H1 (cell line): Measurements from ENCODE around the gene ERI3. TPM values are rescaled to one million over a fixed set of nuclear protein-coding genes. Genes with fewer than 3 reads are reported as not detected.

Source experiments
- CTCF ChIA-PET: fragments of 300-600 bp; sonication (Branson Sonifier 250); formaldehyde crosslinking; loops from one replicate; lab custom pipeline; 2021; ENCODE audit not compliant: partially characterized antibody; lab: Charles Lee
- POLR2A ChIA-PET: fragments of 300-600 bp; sonication (Branson Sonifier 250); formaldehyde crosslinking; loops from one replicate; lab custom pipeline; 2021; ENCODE audit warnings: inconsistent platforms; ENCODE audit not compliant: partially characterized antibody; lab: Charles Lee
- DNase-seq, 2 experiments: peaks; one replicate each; pipeline versions ENCODE4 v3.0.0 to v3.0.0-alpha.2; 2010 to 2022; ENCODE audit warnings: low spot score in 2 of 2, low read depth in 1 of 2, mixed read lengths in 1 of 2
- FAIRE-seq: peaks from 2 replicates; lab custom pipeline; 2011; peaks lifted over from hg19 to GRCh38; lab: Jason Lieb, UNC
- H2AFZ ChIP-seq: 2 replicates; pipeline ENCODE4 v1.8.1; 2012; ENCODE audit warnings: low read length, inconsistent platforms
- H2AK5ac ChIP-seq: 2 replicates; pipeline ENCODE4 v1.6.1; 2013; ENCODE audit warnings: low read depth, low read length
- H2BK120ac ChIP-seq: replicated peaks from 2 replicates; pipeline ENCODE3; 2013; ENCODE audit warnings: low read depth, low read length, inconsistent platforms
- H2BK12ac ChIP-seq: 2 replicates; pipeline ENCODE4 v1.6.1; 2013; ENCODE audit warnings: low read depth, low read length
- H2BK15ac ChIP-seq: 2 replicates; pipeline ENCODE4 v1.6.1; 2013; ENCODE audit warnings: low read length
- H2BK20ac ChIP-seq: 2 replicates; pipeline ENCODE4 v1.6.1; 2013; ENCODE audit warnings: low read length
- H2BK5ac ChIP-seq: 2 replicates; pipeline ENCODE4 v1.6.1; 2013; ENCODE audit warnings: low read depth, low read length
- H3K14ac ChIP-seq: 2 replicates; pipeline ENCODE4 v1.6.1; 2013; ENCODE audit warnings: inconsistent platforms; ENCODE audit not compliant: insufficient read length
- H3K18ac ChIP-seq: 2 replicates; pipeline ENCODE4 v1.6.1; 2013; ENCODE audit warnings: low read length; ENCODE audit errors: extremely low read depth
- H3K23ac ChIP-seq: 2 replicates; pipeline ENCODE4 v1.6.1; 2013; ENCODE audit warnings: inconsistent platforms; ENCODE audit not compliant: insufficient read length
- H3K23me2 ChIP-seq: 2 replicates; pipeline ENCODE4 v1.6.1; 2013; ENCODE audit warnings: low read depth, low read length
- H3K27ac ChIP-seq: 2 replicates; pipeline ENCODE4 v1.6.1; 2011; ENCODE audit warnings: low read depth, low read length, inconsistent platforms
- H3K27me3 ChIP-seq, 4 experiments: replicated peaks in 1 of 4; 1 replicate in 1 of 4; 2 replicates in 3 of 4; pipeline versions ENCODE4 v1.6.1 to v1.8.1; 2011 to 2013; ENCODE audit warnings: low read length in 3 of 4, mild to moderate bottlenecking in 3 of 4, inconsistent platforms in 2 of 4, mixed read lengths in 2 of 4, moderate library complexity in 1 of 4; ENCODE audit not compliant: control insufficient read depth in 3 of 4, insufficient read depth in 3 of 4; ENCODE audit errors: extremely low read depth in 1 of 4
- H3K36me3 ChIP-seq, 4 experiments: 2 replicates each; pipeline versions ENCODE4 v1.6.1 to v1.8.1; 2011 to 2013; ENCODE audit warnings: mild to moderate bottlenecking in 4 of 4, low read length in 3 of 4, moderate library complexity in 2 of 4, control low read depth in 1 of 4, inconsistent platforms in 1 of 4; ENCODE audit not compliant: insufficient read depth in 4 of 4, control insufficient read depth in 2 of 4
- H3K4ac ChIP-seq: replicated peaks from 2 replicates; pipeline ENCODE3; 2013; ENCODE audit warnings: low read length, low read depth, mixed read lengths, inconsistent platforms; ENCODE audit not compliant: insufficient read length
- H3K4me1 ChIP-seq, 4 experiments: replicated peaks in 1 of 4; 1 replicate in 1 of 4; 2 replicates in 3 of 4; pipeline versions ENCODE4 v1.6.1 to v1.8.1; 2011 to 2013; ENCODE audit warnings: low read length in 3 of 4, inconsistent platforms in 2 of 4, mixed read lengths in 1 of 4; ENCODE audit not compliant: insufficient read depth in 4 of 4, control insufficient read depth in 3 of 4
- H3K4me2 ChIP-seq, 2 experiments: 2 replicates each; pipeline versions ENCODE4 v1.6.1 to v1.8.1; 2011 to 2013; ENCODE audit warnings: low read depth in 2 of 2, low read length in 2 of 2, control low read depth in 1 of 2, inconsistent platforms in 1 of 2, mild to moderate bottlenecking in 1 of 2; ENCODE audit not compliant: insufficient read depth in 1 of 2
- H3K4me3 ChIP-seq, 4 experiments: fragments of 200-600, 300-600 bp in 1 of 4; sonication (generic), shearing (Covaris generic), sonication (Bioruptor Twin) in 1 of 4; 2 replicates each; pipeline versions ENCODE4 v1.5.1 to v1.8.1; 2011 to 2016; ENCODE audit warnings: low read length in 4 of 4, low read depth in 3 of 4, control low read depth in 2 of 4, inconsistent platforms in 2 of 4, mild to moderate bottlenecking in 2 of 4, mixed read lengths in 1 of 4, moderate library complexity in 1 of 4; ENCODE audit not compliant: insufficient read depth in 2 of 4; ENCODE audit errors: extremely low read depth in 1 of 4
- H3K56ac ChIP-seq: replicated peaks from 2 replicates; pipeline ENCODE3; 2013; ENCODE audit warnings: low read depth, mild to moderate bottlenecking, mixed read lengths, low read length, inconsistent platforms; ENCODE audit not compliant: insufficient read length
- H3K79me1 ChIP-seq: 2 replicates; pipeline ENCODE4 v1.6.1; 2013; ENCODE audit warnings: low read depth, low read length, control low read depth
- H3K79me2 ChIP-seq, 2 experiments: 2 replicates each; pipeline versions ENCODE4 v1.6.1 to v1.8.1; 2012 to 2013; ENCODE audit warnings: low read length in 2 of 2, mild to moderate bottlenecking in 2 of 2, inconsistent platforms in 1 of 2; ENCODE audit not compliant: insufficient read depth in 2 of 2, control insufficient read depth in 1 of 2
- H3K9ac ChIP-seq, 4 experiments: replicated peaks in 1 of 4; 1 replicate in 1 of 4; 2 replicates in 3 of 4; pipeline versions ENCODE4 v1.6.1 to v1.8.1; 2011 to 2013; ENCODE audit warnings: low read depth in 3 of 4, low read length in 3 of 4, control low read depth in 2 of 4, mild to moderate bottlenecking in 2 of 4, moderate library complexity in 2 of 4, inconsistent platforms in 1 of 4; ENCODE audit errors: extremely low read depth in 1 of 4
- H3K9me3 ChIP-seq, 2 experiments: 2 replicates each; pipeline versions ENCODE4 v1.6.1 to v1.8.1; 2012 to 2013; ENCODE audit warnings: mild to moderate bottlenecking in 2 of 2, moderate library complexity in 2 of 2, control low read depth in 1 of 2, inconsistent platforms in 1 of 2, low read depth in 1 of 2, low read length in 1 of 2, mixed read lengths in 1 of 2; ENCODE audit not compliant: insufficient read depth in 2 of 2
- H4K20me1 ChIP-seq, 2 experiments: replicated peaks in 1 of 2; 2 replicates each; pipeline versions ENCODE3 to v1.8.1; 2011 to 2013; ENCODE audit warnings: inconsistent platforms in 2 of 2, low read length in 2 of 2, mild to moderate bottlenecking in 1 of 2; ENCODE audit not compliant: insufficient read depth in 2 of 2, control insufficient read depth in 1 of 2
- H4K5ac ChIP-seq: 2 replicates; pipeline ENCODE4 v1.6.1; 2013; ENCODE audit warnings: low read length, low read depth, mixed read lengths, inconsistent platforms; ENCODE audit not compliant: insufficient read length
- H4K8ac ChIP-seq: 2 replicates; pipeline ENCODE4 v1.8.0; 2013; ENCODE audit warnings: mild to moderate bottlenecking, moderate library complexity, low read length, inconsistent platforms; ENCODE audit not compliant: insufficient read depth; ENCODE audit errors: extremely low read depth
- H4K91ac ChIP-seq: replicated peaks from 2 replicates; pipeline ENCODE3; 2013; ENCODE audit warnings: low read length, mixed read lengths, inconsistent platforms; ENCODE audit not compliant: insufficient read length
- TEAD4 ChIP-seq: IDR thresholded peaks from 2 replicates; pipeline ENCODE4 v1.6.1; 2012; ENCODE audit warnings: low read depth, low read length, inconsistent platforms, mixed read lengths
- WGBS, 2 experiments: shearing (Covaris generic) in 1 of 2; methylation state at CpG; one replicate each; pipeline versions ENCODE4 v1.1.6 to v1.1.7; 2013 to 2015; ENCODE audit warnings: low lambda C conversion rate in 2 of 2, mixed read lengths in 2 of 2, inconsistent platforms in 1 of 2, low coverage in 1 of 2, missing lambda C conversion rate in 1 of 2; ENCODE audit not compliant: insufficient replicate concordance in 2 of 2, insufficient coverage in 1 of 2, insufficient read length in 1 of 2; ENCODE audit errors: extremely low coverage in 1 of 2, missing lambda C conversion rate in 1 of 2; 5-methylcytosine and 5-hydroxymethylcytosine counted together
- polyA plus RNA-seq, 7 experiments: library from polyadenylated mRNA; depleted of rRNA in 3 of 7; stranded (reverse) in 5 of 7; unstranded in 2 of 7; fragments of >200 nt in 5 of 7; fragments of 200-250 nt in 2 of 7; gene quantifications; 1 replicate in 5 of 7; 2 replicates in 1 of 7; 4 replicates in 1 of 7; pipeline versions ENCODE4 v1.2.1 to v1.2.3, GENCODE V29; 2011 to 2013; ENCODE audit warnings: missing spikeins in 2 of 7, mixed read lengths in 2 of 7
- total RNA-seq: library from RNA; stranded (reverse); fragmentation: NEBNext Ultra II Directional; extraction: Animal tissue kit (Norgen Biotek cat#: 25700); gene quantifications from 2 replicates; pipeline ENCODE4 v1.2.1, GENCODE V29; 2021

The ERI3 gene
- total and polyA plus RNA-seq, 2 of the 8 experiments (the other 6 are each of a cell fraction or from before 2014, with no cell fraction given): 81.1 to 199 TPM

DNA sequence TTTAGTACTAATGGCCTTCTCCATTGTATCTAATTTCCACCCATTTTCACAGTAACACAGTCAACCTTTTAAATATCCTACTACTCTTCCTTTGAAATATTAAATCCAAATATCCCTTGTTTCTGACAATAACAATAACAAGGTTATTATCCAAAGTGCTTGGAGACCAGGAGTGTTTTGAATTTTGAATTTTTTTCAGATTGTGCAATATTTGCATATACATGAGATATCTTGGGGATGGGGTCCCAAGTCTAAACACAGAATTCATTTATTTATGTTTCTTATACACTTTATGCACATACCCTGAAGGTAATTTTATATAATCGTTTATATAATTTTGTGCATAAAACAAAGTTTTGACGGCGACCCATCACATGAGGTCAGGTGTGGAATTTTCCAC, 124.3 kb downstream of the ERI3 start:
- H3K36me3 ChIP-seq: peaks cover 0 to 17% (median 4%) of the 10 kb centered on the region in 4 experiments; a peak in 4 of 8 replicates
- no peak overlapping the region for H2BK20ac ChIP-seq
- H2BK15ac ChIP-seq: no peak overlapping the region
- no peaks in the 10 kb centered on the region; a peak in 1 of 7 replicates for H3K27me3 ChIP-seq
- H4K91ac ChIP-seq: no peak overlapping the region
- no peak overlapping the region for H4K5ac ChIP-seq
- peaks cover 16 to 18% of the 10 kb centered on the region in 2 experiments for H3K9me3 ChIP-seq
- H3K4me1 ChIP-seq: no peaks in the 10 kb centered on the region
- H3K4me3 ChIP-seq: no peak overlapping the region
- ChIA-PET POLR2A (no interaction called here), CTCF (interaction anchor here (1.0 kb wide), 1 partner anchor 9 kb away, joined by 4 read pairs; no protein-coding TSS in a partner anchor)
- H4K8ac ChIP-seq: no peak overlapping the region
- WGBS, 2 experiments: 90% methylated on average over 3 of the region's 3 CpGs; no CpG with 5 or more reads in 1 of the 2 experiments
- H2BK5ac ChIP-seq: no peak overlapping the region
- no peak overlapping the region for H3K14ac ChIP-seq
- no peak overlapping the region for H2BK12ac ChIP-seq
- H2AFZ ChIP-seq: no peak overlapping the region
- no peaks in the 10 kb centered on the region for H4K20me1 ChIP-seq
- DNase-seq (no peak), FAIRE-seq (no peak)
- no peak overlapping the region for H3K9ac ChIP-seq
- H3K18ac ChIP-seq: no peak overlapping the region
- H3K79me1 ChIP-seq: no peaks in the 10 kb centered on the region
- H3K4me2 ChIP-seq: no peak overlapping the region
- H2BK120ac ChIP-seq: no peak overlapping the region
- no peak overlapping the region for H3K23ac ChIP-seq
- no peak overlapping the region for H3K56ac ChIP-seq
- no peaks in the 10 kb centered on the region for H3K79me2 ChIP-seq
- no peaks in the 10 kb centered on the region for H3K23me2 ChIP-seq
- H2AK5ac ChIP-seq: no peak overlapping the region
- H3K4ac ChIP-seq: no peak overlapping the region
- H3K27ac ChIP-seq: no peak overlapping the region
- TF ChIP-seq TEAD4: no peak
